Dendritic cell treated with granulocyte-macrophage colony-stimulating factor and Interleukin-4, amounts not matched to agents 40 ng/mL and 50 ng/mL, for 4 days (primary cell): ENCODE results near the gene ACTR1A.
A peak's percentile ranks its signal among the peaks of the same experiment; 100 is the strongest.

Experiments
- H3K27ac Mint-ChIP-seq: one replicate; pipeline ENCODE4 v1.8.0; 2022; ENCODE audit warnings: mild to moderate bottlenecking, mixed read lengths
- H3K27me3 Mint-ChIP-seq: one replicate; pipeline ENCODE4 v1.8.0; 2022; ENCODE audit warnings: mild to moderate bottlenecking, mixed read lengths
- H3K36me3 Mint-ChIP-seq: one replicate; pipeline ENCODE4 v1.8.0; 2022; ENCODE audit warnings: low read depth, mixed read lengths
- H3K4me1 Mint-ChIP-seq: one replicate; pipeline ENCODE4 v1.8.0; 2022; ENCODE audit warnings: low read depth, mixed read lengths
- H3K4me3 Mint-ChIP-seq: one replicate; pipeline ENCODE4 v1.8.0; 2022; ENCODE audit warnings: mild to moderate bottlenecking, moderate library complexity, mixed read lengths
- H3K9me3 Mint-ChIP-seq: one replicate; pipeline ENCODE4 v1.8.0; 2022; ENCODE audit warnings: mixed read lengths
- intact Hi-C: fragments of 100-400 bp; cut with micrococcal nuclease; formaldehyde crosslinking; loops from one replicate; pipeline ENCODE4 v1.15.0; 2022

Gene ACTR1A

GRCh38 chr10:102431452-102432124 is 70.9 kb downstream of the ACTR1A start:
- Mint-ChIP-seq H3K27me3 (no peaks in the 10 kb centered on the region), H3K9me3 (no peaks in the 10 kb centered on the region), H3K4me3 (peak overlapping the region; percentile 92), H3K36me3 (peaks cover 30% of the 10 kb centered on the region), H3K4me1 (peaks cover 54% of the 10 kb centered on the region), H3K27ac (peak overlapping the region; percentile 87)
- intact Hi-C loops, result loop anchor here (2.0 kb wide), 1 partner anchor 21 kb away; no protein-coding TSS in a partner anchor

- intact Hi-C loops, result no loop called here
These were observed 73.0 kb downstream of the ACTR1A start for GRCh38 chr10:102429468-102429867.

More at GRCh38 chr10:102429468-102429867, 73.0 kb downstream of the ACTR1A start:
- Mint-ChIP-seq H3K27me3 (no peaks in the 10 kb centered on the region), H3K27ac (no peak overlapping the region), H3K36me3 (peaks cover 51% of the 10 kb centered on the region), H3K9me3 (no peaks in the 10 kb centered on the region), H3K4me3 (no peak overlapping the region), H3K4me1 (peaks cover 43% of the 10 kb centered on the region)
